Epidermal melanocyte (primary cell): Measurements from ENCODE around the gene WDR64.
"Not testable (repeated sequence)": the region's sequence is repeated elsewhere in the genome, so short reads cannot be mapped to it uniquely, and the experiment has no call there.

Experiments used
- DNase-seq: peaks from one replicate; pipeline ENCODE4 v3.0.0; 2011; ENCODE audit warnings: low spot score; ENCODE audit not compliant: insufficient read length

Gene WDR64

GRCh38 chr1:241787691-241788090, 135.6 kb downstream of the WDR64 start:
- DNase-seq: no peak

- no peak for DNase-seq
Measured at GRCh38 chr1:241789061-241789460, 137.0 kb downstream of the WDR64 start.

GRCh38 chr1:241799416-241799815, 147.3 kb downstream of the WDR64 start:
- DNase-seq: no peak

- DNase-seq: no peak
Measured at GRCh38 chr1:241800640-241801039, 148.6 kb downstream of the WDR64 start.

DNA sequence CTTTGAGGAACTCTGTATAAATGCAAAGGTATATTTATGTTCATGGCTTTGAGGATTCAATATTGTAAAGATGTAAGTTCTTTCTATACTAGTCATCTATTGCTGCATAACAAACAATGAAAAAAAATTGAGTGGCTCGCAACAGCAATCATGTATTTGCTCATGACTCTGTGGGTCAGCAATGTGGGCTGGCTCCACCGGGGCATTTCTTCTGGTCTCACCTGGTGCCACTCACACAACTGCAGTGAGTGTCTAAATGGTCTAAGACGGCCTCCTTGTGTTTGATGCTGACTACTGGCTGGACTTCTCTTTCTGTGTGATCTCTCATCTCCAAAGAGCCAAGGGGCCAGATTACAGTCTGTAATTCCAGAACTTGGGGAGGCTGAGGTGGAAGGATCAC, 150.8 kb downstream of the WDR64 start:
- no peak for DNase-seq

DNA sequence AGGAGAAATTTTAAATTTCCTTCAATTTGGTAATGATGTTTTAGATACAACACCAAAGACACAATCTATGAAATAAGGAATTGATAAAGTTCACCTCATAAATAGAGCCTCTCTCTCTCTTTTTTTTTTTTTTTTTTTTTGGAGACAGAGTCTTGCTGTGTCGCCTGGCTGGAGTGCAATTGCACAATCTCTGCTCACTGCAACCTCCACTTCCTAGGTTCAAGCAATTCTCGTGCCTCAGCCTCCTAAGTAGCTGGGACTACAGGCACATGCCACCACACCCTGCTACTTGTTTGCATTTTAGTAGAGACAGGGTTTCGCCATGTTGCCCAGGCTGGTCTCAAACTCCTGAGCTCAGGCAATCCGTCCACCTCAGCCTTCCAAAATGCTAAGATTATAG, 152.6 kb downstream of the WDR64 start:
- not testable (repeated sequence) for DNase-seq

DNA sequence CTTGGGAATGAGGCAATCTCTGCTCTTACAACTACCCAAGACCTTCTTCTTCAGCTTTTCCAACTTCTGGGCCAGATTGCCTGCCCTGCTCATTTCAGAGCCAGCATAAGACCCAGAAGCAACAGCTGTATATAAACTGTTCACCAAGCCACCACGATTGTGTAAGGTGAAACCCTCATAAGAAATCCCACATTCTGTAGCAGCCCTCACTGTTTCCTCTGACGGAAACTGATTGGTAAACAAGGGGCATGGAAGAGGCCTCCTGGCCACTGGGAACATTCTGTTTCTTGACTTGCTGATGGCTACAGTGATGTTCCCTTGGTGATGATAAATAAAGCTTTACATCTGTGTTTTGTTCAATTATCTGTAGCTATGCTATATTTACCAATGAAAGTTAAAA, 156.2 kb downstream of the WDR64 start:
- DNase-seq: no peak

- DNase-seq: no peak
Measured at GRCh38 chr1:241810769-241811405, 158.8 kb downstream of the WDR64 start.

- DNase-seq: no peak
Measured at GRCh38 chr1:241813768-241814320, 161.8 kb downstream of the WDR64 start.

- DNase-seq: no peak
Measured at GRCh38 chr1:241816008-241816407, 163.9 kb downstream of the WDR64 start.

DNA sequence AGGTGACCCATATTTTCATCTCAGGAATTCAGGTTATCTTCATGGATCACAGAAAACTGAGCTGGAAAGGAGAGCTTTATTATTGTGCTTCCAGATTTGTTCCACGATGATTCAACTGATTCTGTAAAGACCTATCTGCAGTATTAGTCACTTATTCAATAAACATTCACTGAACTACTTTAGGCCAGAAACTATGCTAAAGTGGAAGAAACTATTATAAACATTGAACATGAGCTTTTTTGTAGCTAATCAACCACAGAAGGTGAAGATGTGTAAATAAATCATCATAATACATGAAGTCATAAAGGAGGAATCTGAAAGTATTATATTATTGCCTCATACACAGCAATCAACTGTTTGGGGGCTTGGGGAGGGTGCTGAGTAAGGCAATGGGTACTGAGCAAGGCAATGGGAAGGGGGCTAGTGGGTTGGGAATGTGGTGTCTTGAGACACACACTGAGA, 165.3 kb downstream of the WDR64 start:
- DNase-seq: no peak

GRCh38 chr1:241817956-241818612, 166.0 kb downstream of the WDR64 start:
- DNase-seq: no peak

DNA sequence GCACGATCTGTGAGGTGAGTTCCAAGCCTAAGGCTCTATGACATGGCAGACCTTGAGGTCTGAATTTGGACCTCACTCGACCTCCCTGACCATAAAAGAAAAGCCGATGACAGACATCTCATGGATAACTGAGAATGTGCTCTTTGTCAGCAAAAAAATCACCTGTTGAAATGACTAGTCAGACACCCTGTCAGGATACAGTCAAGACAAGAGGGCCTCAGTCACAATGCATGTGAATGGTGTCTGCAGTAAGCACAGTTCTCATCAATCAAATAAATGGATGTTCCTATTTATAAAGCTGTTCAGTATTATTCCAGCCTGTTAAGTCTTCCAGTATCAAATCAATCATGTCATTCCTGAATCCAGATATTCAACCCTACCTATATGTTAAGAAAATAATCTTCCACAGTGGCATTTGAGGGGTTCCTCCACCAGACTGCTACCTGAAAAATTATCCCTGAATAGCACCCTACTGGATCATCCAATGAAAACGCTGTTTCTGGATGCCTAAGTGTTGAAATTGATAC, 167.3 kb downstream of the WDR64 start:
- DNase-seq: no peak

- no peak for DNase-seq
Measured at GRCh38 chr1:241821363-241821762, 169.3 kb downstream of the WDR64 start.

- DNase-seq: no peak
Measured at GRCh38 chr1:241822846-241823245, 170.8 kb downstream of the WDR64 start.

- DNase-seq: no peak
Measured at GRCh38 chr1:241823925-241824324, 171.8 kb downstream of the WDR64 start.

DNA sequence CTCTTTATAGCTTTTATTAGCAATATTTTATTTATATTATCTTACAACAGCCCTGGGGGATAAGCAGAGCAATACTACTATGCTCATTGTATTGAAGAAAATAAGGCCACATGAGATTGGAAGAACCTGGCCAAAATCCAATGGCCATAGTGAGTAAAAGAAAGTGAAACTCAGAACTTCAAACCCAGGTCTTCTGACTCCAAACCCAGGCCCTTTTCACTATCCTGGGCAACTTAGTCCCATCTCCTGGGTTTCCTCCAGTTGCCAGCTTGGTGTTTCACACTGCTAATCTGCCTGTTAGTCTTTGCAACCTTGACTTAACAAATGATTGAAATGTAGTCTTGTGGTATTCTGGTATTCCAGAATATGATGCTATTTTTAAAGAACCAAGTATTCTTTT, 173.5 kb downstream of the WDR64 start:
- DNase-seq: no peak

DNA sequence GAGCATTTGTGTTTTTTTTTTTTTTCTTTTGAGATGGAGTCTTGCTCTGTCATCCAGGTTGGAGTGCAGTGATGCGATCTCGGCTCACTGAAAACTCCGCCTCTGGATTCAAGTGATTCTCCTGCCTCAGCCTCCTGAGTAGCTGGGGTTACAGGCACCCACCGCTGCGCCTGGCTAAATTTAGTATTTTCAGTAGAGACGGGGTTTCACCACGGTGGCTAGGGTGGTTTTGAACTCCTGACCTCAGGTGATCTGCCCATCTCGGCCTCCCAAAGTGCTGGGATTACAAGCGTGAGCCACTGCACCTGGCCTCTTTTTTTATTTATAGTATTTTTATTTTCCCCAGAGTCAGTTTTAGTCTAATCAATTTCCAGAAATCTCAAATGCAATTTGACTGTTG, 174.5 kb downstream of the WDR64 start:
- not testable (repeated sequence) for DNase-seq

GRCh38 chr1:241827264-241827663, 175.2 kb downstream of the WDR64 start:
- no peak for DNase-seq

GRCh38 chr1:241828463-241829021, 176.5 kb downstream of the WDR64 start:
- no peak for DNase-seq

DNA sequence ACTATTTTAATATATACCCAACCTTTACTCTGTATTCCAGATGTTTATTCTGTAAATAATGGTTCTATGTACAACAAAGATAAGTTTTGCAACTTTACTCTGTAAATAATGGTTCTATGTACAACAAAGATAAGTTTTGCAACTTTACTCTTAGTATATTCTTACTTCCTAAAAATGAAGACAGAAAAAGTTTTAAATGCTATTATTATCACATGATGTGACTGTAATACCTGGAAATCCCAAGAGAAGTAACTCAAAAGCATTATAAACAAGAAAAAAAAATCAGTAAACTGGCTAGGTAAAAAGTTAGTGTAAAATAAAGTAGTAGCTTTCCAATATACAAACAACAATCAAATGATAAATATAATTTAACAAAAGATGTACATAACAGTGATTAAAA, 177.4 kb downstream of the WDR64 start:
- DNase-seq: no peak

GRCh38 chr1:241834733-241835377, 182.8 kb downstream of the WDR64 start:
- no peak for DNase-seq
